ENCODE measurements around the gene CHODL.

The CHODL gene

DNA sequence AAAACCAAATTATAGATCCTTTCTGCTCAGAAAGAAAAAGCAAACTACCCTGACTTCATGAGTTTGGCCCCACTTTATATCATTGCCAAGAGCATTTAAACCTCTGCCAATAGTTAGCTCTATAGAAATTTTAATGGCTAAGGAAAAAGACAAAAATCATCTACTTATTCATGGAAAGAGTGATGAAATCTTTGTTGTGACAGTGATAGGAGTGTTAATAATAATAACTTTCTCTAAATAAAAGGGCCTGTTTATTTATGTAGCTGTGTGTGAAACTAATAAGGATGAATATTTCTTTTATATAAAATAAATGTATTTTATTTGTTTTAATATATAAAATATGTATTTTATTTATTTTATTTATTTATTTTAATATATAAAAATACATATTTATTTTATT lies 6.4 kb downstream of the CHODL start:
- no peaks in the 10 kb centered on the region for H3K36me3 ChIP-seq (ENCODE audit: low read depth)
- ATAC-seq (ENCODE audit: low read depth) (no peak), DNase-seq (ENCODE audit: low spot score) (no peak)
- no peaks in the 10 kb centered on the region for H3K9me3 ChIP-seq (ENCODE audit: severe bottlenecking)
- H3K27ac ChIP-seq (ENCODE audit: poor library complexity, severe bottlenecking): no peak overlapping the region
- peaks cover 28% of the 10 kb centered on the region for H3K27me3 ChIP-seq (ENCODE audit: insufficient read depth, poor library complexity, severe bottlenecking)
- TF ChIP-seq, protein P1, sequence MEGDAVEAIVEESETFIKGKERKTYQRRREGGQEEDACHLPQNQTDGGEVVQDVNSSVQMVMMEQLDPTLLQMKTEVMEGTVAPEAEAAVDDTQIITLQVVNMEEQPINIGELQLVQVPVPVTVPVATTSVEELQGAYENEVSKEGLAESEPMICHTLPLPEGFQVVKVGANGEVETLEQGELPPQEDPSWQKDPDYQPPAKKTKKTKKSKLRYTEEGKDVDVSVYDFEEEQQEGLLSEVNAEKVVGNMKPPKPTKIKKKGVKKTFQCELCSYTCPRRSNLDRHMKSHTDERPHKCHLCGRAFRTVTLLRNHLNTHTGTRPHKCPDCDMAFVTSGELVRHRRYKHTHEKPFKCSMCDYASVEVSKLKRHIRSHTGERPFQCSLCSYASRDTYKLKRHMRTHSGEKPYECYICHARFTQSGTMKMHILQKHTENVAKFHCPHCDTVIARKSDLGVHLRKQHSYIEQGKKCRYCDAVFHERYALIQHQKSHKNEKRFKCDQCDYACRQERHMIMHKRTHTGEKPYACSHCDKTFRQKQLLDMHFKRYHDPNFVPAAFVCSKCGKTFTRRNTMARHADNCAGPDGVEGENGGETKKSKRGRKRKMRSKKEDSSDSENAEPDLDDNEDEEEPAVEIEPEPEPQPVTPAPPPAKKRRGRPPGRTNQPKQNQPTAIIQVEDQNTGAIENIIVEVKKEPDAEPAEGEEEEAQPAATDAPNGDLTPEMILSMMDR (IDR thresholded peaks at IDR 0.05; ENCODE audit: poor library complexity, severe bottlenecking): no peak
- no peaks in the 10 kb centered on the region for H3K4me1 ChIP-seq (ENCODE audit: insufficient read depth, poor library complexity, severe bottlenecking)
- no peak overlapping the region for H3K4me3 ChIP-seq (ENCODE audit: severe bottlenecking)

DNA sequence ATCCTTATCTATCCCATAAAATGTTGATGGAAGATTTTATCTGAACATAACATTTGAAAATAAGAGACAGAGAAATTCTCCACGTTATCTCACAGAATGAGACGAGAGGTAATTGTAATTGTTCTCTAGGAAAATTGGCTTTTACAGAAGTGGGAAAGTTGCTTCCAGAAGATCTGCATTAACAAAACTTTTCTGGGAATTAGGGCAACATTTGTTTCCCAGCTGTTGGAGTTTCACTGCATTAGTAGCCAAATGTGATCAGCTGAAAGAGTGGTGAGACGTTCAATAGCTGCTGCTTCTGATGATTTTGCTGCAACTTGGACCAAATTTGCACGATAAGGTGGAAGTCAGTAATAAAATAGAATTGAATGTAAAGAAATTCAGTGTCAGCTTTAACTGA lies 7.6 kb downstream of the CHODL start:
- TF ChIP-seq, protein P1 (IDR thresholded peaks at IDR 0.05; ENCODE audit: poor library complexity, severe bottlenecking): no peak
- no peak overlapping the region for H3K27ac ChIP-seq (ENCODE audit: poor library complexity, severe bottlenecking)
- H3K4me1 ChIP-seq (ENCODE audit: insufficient read depth, poor library complexity, severe bottlenecking): no peaks in the 10 kb centered on the region
- H3K27me3 ChIP-seq (ENCODE audit: insufficient read depth, poor library complexity, severe bottlenecking): peaks cover 18% of the 10 kb centered on the region
- no peak overlapping the region for H3K4me3 ChIP-seq (ENCODE audit: severe bottlenecking)
- H3K36me3 ChIP-seq (ENCODE audit: low read depth): no peaks in the 10 kb centered on the region
- ATAC-seq (ENCODE audit: low read depth) (no peak), DNase-seq (ENCODE audit: low spot score) (no peak)
- no peaks in the 10 kb centered on the region for H3K9me3 ChIP-seq (ENCODE audit: severe bottlenecking)

DNA sequence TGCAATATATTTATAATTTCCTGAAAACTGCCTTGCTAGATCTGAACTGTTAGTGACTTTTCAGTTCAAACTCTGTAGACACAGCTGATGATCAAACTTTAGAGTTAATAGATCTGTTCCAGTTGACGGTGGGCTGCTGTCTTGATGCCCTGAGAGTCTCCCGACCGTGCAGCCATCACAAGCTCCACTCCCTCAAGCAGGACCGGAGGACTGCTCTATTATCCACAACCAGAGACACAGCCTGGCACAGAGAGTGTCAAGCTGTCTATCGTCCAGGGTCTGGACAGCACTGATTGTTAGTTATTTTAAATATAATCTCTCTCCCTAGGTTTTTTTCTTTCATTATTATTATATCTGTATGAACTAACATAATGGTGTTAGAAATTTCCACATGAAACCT lies 8.0 kb downstream of the CHODL start:
- Histone ChIP-seq H3K27me3 (ENCODE audit: insufficient read depth, poor library complexity, severe bottlenecking) (peaks cover 13% of the 10 kb centered on the region), H3K27ac (ENCODE audit: poor library complexity, severe bottlenecking) (no peak overlapping the region), H3K36me3 (ENCODE audit: low read depth) (no peaks in the 10 kb centered on the region), H3K4me3 (ENCODE audit: severe bottlenecking) (no peak overlapping the region), H3K9me3 (ENCODE audit: severe bottlenecking) (no peaks in the 10 kb centered on the region), H3K4me1 (ENCODE audit: insufficient read depth, poor library complexity, severe bottlenecking) (no peaks in the 10 kb centered on the region)
- DNase-seq (ENCODE audit: low spot score) (no peak), ATAC-seq (ENCODE audit: low read depth) (no peak; the same call in 2 of the 3 replicates)
- TF ChIP-seq, protein P1 (IDR thresholded peaks at IDR 0.05; ENCODE audit: poor library complexity, severe bottlenecking): no peak

DNA sequence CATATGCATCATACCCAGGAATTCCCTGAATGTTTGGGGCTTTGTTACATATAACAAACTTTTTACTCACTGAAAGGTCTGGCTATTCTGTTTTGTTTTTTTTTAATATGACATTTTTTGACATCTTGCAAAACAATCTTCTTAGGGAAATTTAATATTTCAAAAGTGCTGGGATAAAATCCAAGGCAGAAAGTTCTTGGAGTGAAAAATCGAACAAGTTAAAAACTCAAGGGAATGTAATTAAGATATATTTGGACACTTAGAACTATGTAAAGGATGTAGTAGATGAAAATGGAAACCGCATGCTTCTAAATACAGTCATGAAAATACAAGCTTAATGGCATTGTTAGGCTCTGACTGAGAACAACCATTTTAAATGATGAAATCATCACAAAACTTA lies 8.6 kb downstream of the CHODL start:
- DNase-seq (ENCODE audit: low spot score): no peak

DNA sequence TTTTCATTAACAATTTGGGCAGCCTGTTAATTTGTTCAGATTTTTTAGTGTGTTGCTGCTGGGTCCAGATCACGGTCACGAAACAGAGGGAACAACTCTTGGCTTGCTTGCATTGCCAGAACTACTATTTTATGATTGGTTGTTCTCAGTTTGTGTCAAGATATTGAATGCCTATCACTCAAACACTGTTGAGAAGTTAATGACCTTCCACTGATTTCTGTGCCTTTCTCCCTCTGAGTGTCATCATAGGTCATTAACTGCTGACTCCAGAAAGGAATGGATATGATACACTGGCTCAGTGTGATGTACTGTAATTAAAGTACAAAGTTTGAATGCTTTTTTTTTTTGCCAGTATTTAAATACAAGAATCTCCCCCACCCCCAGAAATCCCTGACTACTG lies 9.2 kb downstream of the CHODL start:
- H3K4me1 ChIP-seq (ENCODE audit: insufficient read depth, poor library complexity, severe bottlenecking): no peaks in the 10 kb centered on the region
- ATAC-seq (ENCODE audit: low read depth): no peak

More for the DNA sequence above, 8.6 kb downstream of the CHODL start:
- TF ChIP-seq, protein P1 (IDR thresholded peaks at IDR 0.05; ENCODE audit: poor library complexity, severe bottlenecking): no peak
- no peak for ATAC-seq (ENCODE audit: low read depth)
- Histone ChIP-seq H3K4me1 (ENCODE audit: insufficient read depth, poor library complexity, severe bottlenecking) (no peaks in the 10 kb centered on the region), H3K36me3 (ENCODE audit: low read depth) (no peaks in the 10 kb centered on the region), H3K9me3 (ENCODE audit: severe bottlenecking) (no peaks in the 10 kb centered on the region), H3K27me3 (ENCODE audit: insufficient read depth, poor library complexity, severe bottlenecking) (peaks cover 13% of the 10 kb centered on the region), H3K27ac (ENCODE audit: poor library complexity, severe bottlenecking) (no peak overlapping the region), H3K4me3 (ENCODE audit: severe bottlenecking) (no peak overlapping the region)

More for the DNA sequence above, 9.2 kb downstream of the CHODL start:
- Histone ChIP-seq H3K9me3 (ENCODE audit: severe bottlenecking) (no peaks in the 10 kb centered on the region), H3K27ac (ENCODE audit: poor library complexity, severe bottlenecking) (no peak overlapping the region), H3K4me3 (ENCODE audit: severe bottlenecking) (no peak overlapping the region), H3K27me3 (ENCODE audit: insufficient read depth, poor library complexity, severe bottlenecking) (peaks cover 13% of the 10 kb centered on the region), H3K36me3 (ENCODE audit: low read depth) (no peaks in the 10 kb centered on the region)
- TF ChIP-seq, protein P1 (IDR thresholded peaks at IDR 0.05; ENCODE audit: poor library complexity, severe bottlenecking): no peak
- DNase-seq (ENCODE audit: low spot score): no peak

Measured in RWPE2 (cell line).